ENCODE data around the gene GRK7. TPM values are rescaled to one million over a fixed set of nuclear protein-coding genes. Genes with fewer than 3 reads are reported as not detected.

Gene GRK7
- polyA plus RNA-seq, 2 donors, result 0.01 TPM; not detected in 1

- no peaks in the 10 kb centered on the region for H3K36me3 ChIP-seq (ENCODE audit: control insufficient read depth in 2 of 2, insufficient read depth in 2 of 2, low read length in 1 of 2)
- 86 to 88% methylated on average over 4 of the region's 4 CpGs for WGBS, 2 donors
- H3K4me3 ChIP-seq (ENCODE audit: low read depth in 1 of 2, low read length in 2 of 2), result no peak overlapping the region
These were observed 34.0 kb upstream of the GRK7 start for GRCh38 chr3:141729240-141729639.

GRCh38 chr3:141735176-141735575 is 28.0 kb upstream of the GRK7 start:
- H3K9me3 ChIP-seq (ENCODE audit: control insufficient read depth in 2 of 2, insufficient read depth in 1 of 2, low read depth in 1 of 2, low read length in 1 of 2), result no peaks in the 10 kb centered on the region
- no peak overlapping the region for H3K27ac ChIP-seq (ENCODE audit: low read depth in 2 of 2, low read length in 1 of 2)
- no peak overlapping the region for H3K4me3 ChIP-seq (ENCODE audit: low read depth in 1 of 2, low read length in 2 of 2)
- H3K4me1 ChIP-seq (ENCODE audit: control insufficient read depth in 2 of 2, insufficient read depth in 2 of 2, low read length in 1 of 2), result no peaks in the 10 kb centered on the region
- H3K27me3 ChIP-seq (ENCODE audit: control insufficient read depth in 1 of 2, insufficient read depth in 2 of 2, low read length in 2 of 2), result no peaks in the 10 kb centered on the region
- no peaks in the 10 kb centered on the region for H3K36me3 ChIP-seq (ENCODE audit: control insufficient read depth in 2 of 2, insufficient read depth in 2 of 2, low read length in 1 of 2)

More at GRCh38 chr3:141729240-141729639, 34.0 kb upstream of the GRK7 start:
- H3K27me3 ChIP-seq (ENCODE audit: control insufficient read depth in 1 of 2, insufficient read depth in 2 of 2, low read length in 2 of 2), result no peaks in the 10 kb centered on the region
- peaks cover 0 to 1% of the 10 kb centered on the region in 2 donors for H3K4me1 ChIP-seq (ENCODE audit: control insufficient read depth in 2 of 2, insufficient read depth in 2 of 2, low read length in 1 of 2)
- no peaks in the 10 kb centered on the region for H3K9me3 ChIP-seq (ENCODE audit: control insufficient read depth in 2 of 2, insufficient read depth in 1 of 2, low read depth in 1 of 2, low read length in 1 of 2)
- no peak overlapping the region for H3K27ac ChIP-seq (ENCODE audit: low read depth in 2 of 2, low read length in 1 of 2)

GRCh38 chr3:141735770-141736465 is 27.3 kb upstream of the GRK7 start:
- WGBS, 2 donors, result 78 to 90% methylated on average over 7 of the region's 7 CpGs
- Histone ChIP-seq H3K9me3 (ENCODE audit: control insufficient read depth in 2 of 2, insufficient read depth in 1 of 2, low read depth in 1 of 2, low read length in 1 of 2) (no peaks in the 10 kb centered on the region), H3K4me3 (ENCODE audit: low read depth in 1 of 2, low read length in 2 of 2) (no peak overlapping the region), H3K36me3 (ENCODE audit: control insufficient read depth in 2 of 2, insufficient read depth in 2 of 2, low read length in 1 of 2) (no peaks in the 10 kb centered on the region), H3K4me1 (ENCODE audit: control insufficient read depth in 2 of 2, insufficient read depth in 2 of 2, low read length in 1 of 2) (no peaks in the 10 kb centered on the region), H3K27ac (ENCODE audit: low read depth in 2 of 2, low read length in 1 of 2) (no peak overlapping the region), H3K27me3 (ENCODE audit: control insufficient read depth in 1 of 2, insufficient read depth in 2 of 2, low read length in 2 of 2) (no peaks in the 10 kb centered on the region)

GRCh38 chr3:141737093-141737492 is 26.1 kb upstream of the GRK7 start:
- H3K27ac ChIP-seq (ENCODE audit: low read depth in 2 of 2, low read length in 1 of 2), result no peak overlapping the region
- 88 to 89% methylated on average over 10 of the region's 10 CpGs for WGBS, 2 donors

GRCh38 chr3:141737678-141738021 is 25.6 kb upstream of the GRK7 start:
- peak overlapping the region in 1 of 2 donors; percentile 78 for H3K4me3 ChIP-seq (ENCODE audit: low read depth in 1 of 2, low read length in 2 of 2)

More at GRCh38 chr3:141737093-141737492, 26.1 kb upstream of the GRK7 start:
- H3K9me3 ChIP-seq (ENCODE audit: control insufficient read depth in 2 of 2, insufficient read depth in 1 of 2, low read depth in 1 of 2, low read length in 1 of 2), result no peaks in the 10 kb centered on the region
- H3K4me1 ChIP-seq (ENCODE audit: control insufficient read depth in 2 of 2, insufficient read depth in 2 of 2, low read length in 1 of 2), result no peaks in the 10 kb centered on the region
- no peaks in the 10 kb centered on the region for H3K36me3 ChIP-seq (ENCODE audit: control insufficient read depth in 2 of 2, insufficient read depth in 2 of 2, low read length in 1 of 2)
- H3K4me3 ChIP-seq (ENCODE audit: low read depth in 1 of 2, low read length in 2 of 2), result no peak overlapping the region
- H3K27me3 ChIP-seq (ENCODE audit: control insufficient read depth in 1 of 2, insufficient read depth in 2 of 2, low read length in 2 of 2), result no peaks in the 10 kb centered on the region

GRCh38 chr3:141738022-141738890 is 25.0 kb upstream of the GRK7 start, which contains the start of gene RNF7:
TSS of gene RNF7 (plus strand) at chr3:141738298. CDS start at chr3:141738342, 44 bp downstream.
- H3K9me3 ChIP-seq (ENCODE audit: control insufficient read depth in 2 of 2, insufficient read depth in 1 of 2, low read depth in 1 of 2, low read length in 1 of 2), result no peaks in the 10 kb centered on the region
- H3K27me3 ChIP-seq (ENCODE audit: control insufficient read depth in 1 of 2, insufficient read depth in 2 of 2, low read length in 2 of 2), result no peaks in the 10 kb centered on the region
- 0% methylated on average over 80 to 81 of the region's 81 CpGs for WGBS, 2 donors
- H3K4me1 ChIP-seq (ENCODE audit: control insufficient read depth in 2 of 2, insufficient read depth in 2 of 2, low read length in 1 of 2), result no peaks in the 10 kb centered on the region
- H3K36me3 ChIP-seq (ENCODE audit: control insufficient read depth in 2 of 2, insufficient read depth in 2 of 2, low read length in 1 of 2), result no peaks in the 10 kb centered on the region
- peak within 1 kb of the TSS; percentile 78 to 86 for H3K4me3 ChIP-seq (ENCODE audit: low read depth in 1 of 2, low read length in 2 of 2)
- H3K27ac ChIP-seq (ENCODE audit: low read depth in 2 of 2, low read length in 1 of 2), result peak within 1 kb of the TSS; percentile 87 to 97

More at GRCh38 chr3:141737678-141738021, 25.6 kb upstream of the GRK7 start:
- Histone ChIP-seq H3K27me3 (ENCODE audit: control insufficient read depth in 1 of 2, insufficient read depth in 2 of 2, low read length in 2 of 2) (no peaks in the 10 kb centered on the region), H3K36me3 (ENCODE audit: control insufficient read depth in 2 of 2, insufficient read depth in 2 of 2, low read length in 1 of 2) (no peaks in the 10 kb centered on the region), H3K9me3 (ENCODE audit: control insufficient read depth in 2 of 2, insufficient read depth in 1 of 2, low read depth in 1 of 2, low read length in 1 of 2) (no peaks in the 10 kb centered on the region), H3K27ac (ENCODE audit: low read depth in 2 of 2, low read length in 1 of 2) (peak overlapping the region; percentile 66 to 83), H3K4me1 (ENCODE audit: control insufficient read depth in 2 of 2, insufficient read depth in 2 of 2, low read length in 1 of 2) (no peaks in the 10 kb centered on the region)
- 0% methylated on average over 3 of the region's 3 CpGs for WGBS, 2 donors

- WGBS, 2 donors, result 0 to 1% methylated on average over 11 of the region's 11 CpGs
- Histone ChIP-seq H3K9me3 (ENCODE audit: control insufficient read depth in 2 of 2, insufficient read depth in 1 of 2, low read depth in 1 of 2, low read length in 1 of 2) (no peaks in the 10 kb centered on the region), H3K36me3 (ENCODE audit: control insufficient read depth in 2 of 2, insufficient read depth in 2 of 2, low read length in 1 of 2) (no peaks in the 10 kb centered on the region), H3K4me1 (ENCODE audit: control insufficient read depth in 2 of 2, insufficient read depth in 2 of 2, low read length in 1 of 2) (no peaks in the 10 kb centered on the region), H3K27ac (ENCODE audit: low read depth in 2 of 2, low read length in 1 of 2) (peak overlapping the region; percentile 87 to 97), H3K4me3 (ENCODE audit: low read depth in 1 of 2, low read length in 2 of 2) (peak overlapping the region; percentile 78 to 86), H3K27me3 (ENCODE audit: control insufficient read depth in 1 of 2, insufficient read depth in 2 of 2, low read length in 2 of 2) (no peaks in the 10 kb centered on the region)
These were observed 24.3 kb upstream of the GRK7 start for GRCh38 chr3:141738891-141739363.

GRCh38 chr3:141739731-141740130 is 23.5 kb upstream of the GRK7 start:
- no peaks in the 10 kb centered on the region for H3K9me3 ChIP-seq (ENCODE audit: control insufficient read depth in 2 of 2, insufficient read depth in 1 of 2, low read depth in 1 of 2, low read length in 1 of 2)
- WGBS, 2 donors, result 54 to 57% methylated on average over 2 of the region's 2 CpGs
- H3K4me3 ChIP-seq (ENCODE audit: low read depth in 1 of 2, low read length in 2 of 2), result peak overlapping the region in 1 of 2 donors; percentile 78
- H3K27me3 ChIP-seq (ENCODE audit: control insufficient read depth in 1 of 2, insufficient read depth in 2 of 2, low read length in 2 of 2), result no peaks in the 10 kb centered on the region
- peak overlapping the region in 1 of 2 donors; percentile 31 for H3K27ac ChIP-seq (ENCODE audit: low read depth in 2 of 2, low read length in 1 of 2)
- H3K4me1 ChIP-seq (ENCODE audit: control insufficient read depth in 2 of 2, insufficient read depth in 2 of 2, low read length in 1 of 2), result no peaks in the 10 kb centered on the region
- H3K36me3 ChIP-seq (ENCODE audit: control insufficient read depth in 2 of 2, insufficient read depth in 2 of 2, low read length in 1 of 2), result no peaks in the 10 kb centered on the region

- Histone ChIP-seq H3K9me3 (ENCODE audit: control insufficient read depth in 2 of 2, insufficient read depth in 1 of 2, low read depth in 1 of 2, low read length in 1 of 2) (no peaks in the 10 kb centered on the region), H3K4me3 (ENCODE audit: low read depth in 1 of 2, low read length in 2 of 2) (no peak overlapping the region), H3K4me1 (ENCODE audit: control insufficient read depth in 2 of 2, insufficient read depth in 2 of 2, low read length in 1 of 2) (no peaks in the 10 kb centered on the region), H3K36me3 (ENCODE audit: control insufficient read depth in 2 of 2, insufficient read depth in 2 of 2, low read length in 1 of 2) (peaks cover 2 to 4% of the 10 kb centered on the region in 2 donors), H3K27me3 (ENCODE audit: control insufficient read depth in 1 of 2, insufficient read depth in 2 of 2, low read length in 2 of 2) (no peaks in the 10 kb centered on the region), H3K27ac (ENCODE audit: low read depth in 2 of 2, low read length in 1 of 2) (no peak overlapping the region)
These were observed 22.9 kb upstream of the GRK7 start for GRCh38 chr3:141740349-141740748.
